Hippocampal formation (tissue), 2 donors: ENCODE data around the gene VIL1.

Source experiments
- DNase-seq, 2 donors: peaks; one replicate each; lab custom pipeline; 2025; lab: John Stamatoyannopoulos, UW

The VIL1 gene

GRCh38 chr2:218438596-218438995, 19.7 kb downstream of the VIL1 start:
- peak in 1 of 2 donors; percentile 2 for DNase-seq

DNA sequence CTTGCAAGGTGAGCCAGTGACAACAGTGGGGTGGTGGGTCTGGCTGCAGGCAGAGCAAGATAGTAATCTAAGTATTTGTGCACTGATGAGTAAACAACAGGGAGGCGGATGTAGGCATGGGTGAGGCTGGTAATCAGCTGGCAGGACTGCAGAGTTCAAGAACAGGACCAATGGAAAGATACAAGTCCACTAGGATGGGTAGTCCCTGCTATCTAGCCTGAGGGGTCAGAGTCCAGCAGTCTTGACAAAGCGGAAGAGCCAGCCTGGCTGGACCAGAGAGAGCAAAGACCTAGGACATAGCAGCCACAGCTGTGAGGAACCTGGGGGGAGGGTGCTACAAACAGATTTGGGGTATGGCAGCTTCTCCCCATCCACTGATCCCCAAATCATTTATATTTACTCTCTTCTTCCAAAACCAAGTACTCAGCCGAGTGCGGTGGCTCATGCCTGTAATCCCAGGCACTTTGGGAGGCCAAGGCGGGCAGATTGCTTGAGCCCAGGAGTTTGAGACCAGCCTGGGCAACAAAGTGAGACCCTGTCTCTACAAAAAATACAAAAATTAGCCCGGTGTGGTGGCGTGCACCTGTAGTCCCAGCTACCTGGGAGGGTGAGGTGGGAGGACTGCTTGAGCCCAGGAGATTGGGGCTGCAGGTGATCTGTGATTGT, 25.9 kb downstream of the VIL1 start:
- DNase-seq, result no peak

DNA sequence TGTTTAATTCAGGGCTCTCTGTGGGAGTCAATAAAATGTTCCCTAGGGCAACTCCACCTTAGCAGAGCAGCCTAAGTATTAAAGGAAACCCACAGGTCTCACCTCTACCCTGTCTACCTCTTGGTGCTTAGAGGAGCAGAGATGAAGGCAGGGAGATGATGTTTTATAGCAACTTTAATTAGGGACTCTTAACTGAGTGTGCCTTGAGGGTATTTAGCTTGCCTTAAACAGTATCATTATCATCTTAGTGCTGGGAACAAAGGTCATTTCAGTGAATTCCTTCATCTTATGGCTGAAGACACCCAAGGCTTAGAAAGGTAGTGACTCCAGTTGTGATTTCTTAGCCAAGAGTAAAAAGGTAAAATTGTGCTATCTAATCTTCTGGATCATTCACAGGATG, 26.7 kb downstream of the VIL1 start:
- no peak for DNase-seq

DNA sequence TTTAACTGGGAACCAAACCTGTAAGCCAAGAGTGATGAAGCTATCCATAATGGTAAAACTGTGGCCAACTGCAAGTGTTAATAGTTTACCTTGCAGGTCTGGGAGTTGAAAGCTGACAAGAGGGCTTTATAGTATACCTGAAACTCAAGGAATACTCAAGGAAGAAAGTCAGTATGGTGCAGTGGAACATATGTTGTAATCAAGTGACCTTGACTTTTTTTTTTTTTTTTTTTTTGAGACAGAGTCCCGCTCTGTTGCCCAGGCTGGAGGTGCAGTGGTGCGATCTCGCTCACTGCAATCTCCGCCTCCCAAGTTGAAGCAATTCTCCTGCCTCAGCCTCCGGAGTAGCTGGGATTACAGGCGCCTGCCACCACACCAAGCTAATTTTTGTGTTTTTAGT, 27.6 kb downstream of the VIL1 start:
- DNase-seq, result no peak

GRCh38 chr2:218447072-218447471, 28.1 kb downstream of the VIL1 start:
- no peak for DNase-seq

GRCh38 chr2:218448934-218449333, 30.0 kb downstream of the VIL1 start:
- no peak for DNase-seq

DNA sequence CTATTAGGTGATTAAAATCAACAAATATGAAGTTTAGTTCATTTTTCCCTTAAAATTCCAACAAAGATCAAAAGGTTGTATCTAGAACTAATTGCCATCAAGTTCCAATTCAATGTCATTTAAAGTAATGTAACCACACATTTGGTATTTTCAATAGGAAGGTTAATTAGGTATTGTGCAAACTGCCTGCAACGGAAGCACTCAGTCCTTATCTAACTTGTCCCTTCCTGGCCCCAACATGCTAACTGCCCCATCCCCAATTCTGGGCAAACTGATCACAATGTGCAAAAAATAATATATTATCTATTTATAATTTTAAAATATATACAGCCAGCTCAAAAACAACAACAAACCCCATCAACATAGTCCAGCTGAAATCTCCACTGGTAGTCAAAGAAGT, 33.2 kb downstream of the VIL1 start:
- no peak for DNase-seq

DNA sequence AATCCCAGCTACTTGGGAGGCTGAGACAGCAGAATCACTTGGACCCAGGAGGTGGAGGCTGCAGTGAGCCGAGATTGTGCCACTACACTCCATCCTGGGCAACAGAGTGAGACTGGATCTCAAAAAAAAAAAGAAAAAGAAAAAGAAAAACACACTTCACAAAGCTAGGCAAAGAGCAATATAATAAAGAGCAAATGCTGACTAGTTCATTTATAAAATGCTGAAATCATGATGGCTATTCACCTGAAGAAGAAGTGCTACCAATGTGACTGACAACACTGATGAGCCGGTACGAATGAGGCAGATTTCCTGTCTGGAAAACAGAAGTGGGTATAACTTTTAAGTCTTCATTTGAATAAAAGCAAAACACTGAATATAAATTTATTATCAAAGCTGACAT, 37.9 kb downstream of the VIL1 start:
- DNase-seq, result no peak

GRCh38 chr2:218458598-218458997, 39.7 kb downstream of the VIL1 start:
- no peak for DNase-seq

DNA sequence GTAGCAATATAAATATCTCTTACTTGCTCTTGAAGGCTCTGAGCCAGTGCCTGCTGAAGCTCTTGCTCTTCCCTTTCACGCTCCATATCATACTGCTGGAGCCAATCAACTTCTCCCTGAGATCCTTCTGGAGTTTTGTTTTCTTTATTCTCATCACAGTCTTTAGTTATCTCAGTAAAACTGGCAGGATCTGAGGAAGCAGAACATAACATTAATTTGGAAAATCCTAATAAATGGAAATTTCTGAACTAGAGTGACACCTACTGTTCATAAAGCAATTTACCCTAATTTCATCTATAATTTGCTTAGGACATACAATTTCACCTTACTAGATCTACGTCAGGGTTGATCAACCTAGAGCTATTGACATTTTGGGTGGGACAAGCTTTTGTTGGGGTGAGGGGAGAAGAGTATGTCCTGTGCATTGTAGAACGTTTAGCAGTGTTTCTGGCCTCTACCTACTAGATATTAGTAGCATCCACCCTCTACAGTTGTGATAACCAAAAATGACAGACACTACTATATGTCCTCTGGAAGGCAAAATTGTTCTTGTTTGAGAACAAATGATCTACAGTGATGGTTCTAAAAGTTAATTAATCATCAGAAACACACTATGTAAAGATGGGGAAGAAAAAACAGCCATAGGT, 47.2 kb downstream of the VIL1 start:
- DNase-seq, result peak in 1 of 2 donors; percentile 22

DNA sequence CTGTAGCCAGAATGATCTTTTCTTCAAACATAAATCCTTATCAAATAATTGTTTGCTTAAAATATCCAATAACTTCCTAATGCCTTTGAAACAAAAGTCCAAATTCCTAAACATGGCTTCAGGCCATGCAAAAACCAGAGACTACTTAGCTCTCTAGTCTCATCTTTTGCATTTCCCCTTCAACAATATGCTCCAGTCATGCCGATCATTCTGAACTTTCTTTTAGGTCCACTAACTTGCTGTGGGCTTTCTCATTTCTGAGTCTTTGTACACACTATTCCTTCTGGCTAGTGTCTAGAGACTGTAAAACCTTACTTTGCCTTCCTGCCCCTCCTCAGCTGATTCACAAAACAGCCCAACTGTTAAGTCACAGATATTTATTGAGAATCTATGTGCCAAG, 51.5 kb downstream of the VIL1 start:
- no peak for DNase-seq

DNA sequence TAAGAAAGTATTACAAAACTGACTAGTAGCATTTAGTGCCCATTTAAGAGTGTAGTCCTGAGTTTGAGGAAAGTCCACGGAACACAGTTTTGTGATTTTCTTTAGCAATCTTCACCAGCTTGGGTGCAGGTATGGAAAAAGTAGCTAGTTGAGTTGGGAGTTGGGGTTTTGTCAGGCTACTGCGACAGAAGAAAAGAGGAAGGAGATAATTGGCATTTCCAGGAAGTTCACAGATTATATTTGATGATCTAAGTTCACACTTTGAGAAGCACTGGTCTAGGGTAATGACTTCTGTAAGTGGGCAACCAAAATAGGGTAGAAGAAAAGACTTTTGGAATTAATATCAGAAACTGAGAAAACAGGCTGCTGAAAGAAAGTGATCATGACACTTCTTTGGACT, 52.1 kb downstream of the VIL1 start:
- DNase-seq, result no peak

- no peak for DNase-seq
Measured at GRCh38 chr2:218471982-218472381, 53.1 kb downstream of the VIL1 start.

- no peak for DNase-seq
Measured at GRCh38 chr2:218472988-218473387, 54.1 kb downstream of the VIL1 start.

- DNase-seq, result no peak
Measured at GRCh38 chr2:218474527-218474926, 55.6 kb downstream of the VIL1 start.

GRCh38 chr2:218476676-218477075, 57.8 kb downstream of the VIL1 start:
- DNase-seq, result no peak

- no peak for DNase-seq
Measured at GRCh38 chr2:218477247-218477646, 58.3 kb downstream of the VIL1 start.

GRCh38 chr2:218478544-218478943, 59.6 kb downstream of the VIL1 start:
- DNase-seq, result no peak

GRCh38 chr2:218479595-218479994, 60.7 kb downstream of the VIL1 start:
- no peak for DNase-seq

GRCh38 chr2:218482651-218483050, 63.7 kb downstream of the VIL1 start:
- no peak for DNase-seq

DNA sequence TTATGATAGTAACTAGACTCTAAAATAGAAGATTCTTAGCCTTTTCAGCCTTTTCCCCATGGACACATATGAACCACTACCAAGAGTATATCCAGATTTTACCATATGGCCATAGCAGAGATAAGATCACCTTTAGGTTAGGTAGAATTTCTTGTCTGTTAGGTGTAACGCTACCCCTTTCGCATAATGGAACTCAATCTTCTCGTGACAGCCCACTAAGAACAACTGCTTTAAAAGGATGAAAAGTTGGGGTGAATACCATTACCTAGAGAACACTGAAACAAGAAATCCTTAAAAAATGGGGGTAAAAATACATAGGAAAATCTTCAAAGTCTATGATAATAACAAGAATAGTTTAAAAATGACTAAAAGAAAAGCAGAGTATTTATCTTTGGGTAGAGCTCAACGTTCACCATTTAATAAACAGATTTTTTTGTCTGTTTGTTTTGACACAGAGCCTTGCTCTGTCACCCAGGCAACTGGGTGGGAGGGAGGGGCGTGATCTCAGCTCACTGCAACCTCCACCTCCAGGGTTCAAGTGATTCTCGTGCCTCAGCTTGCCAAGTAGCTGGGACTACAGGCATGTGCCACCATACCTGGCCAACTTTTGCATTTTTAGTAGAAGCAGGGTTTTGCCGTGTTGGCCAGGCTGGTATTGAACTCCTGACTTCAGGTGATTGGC, 67.2 kb downstream of the VIL1 start:
- no peak for DNase-seq

DNA sequence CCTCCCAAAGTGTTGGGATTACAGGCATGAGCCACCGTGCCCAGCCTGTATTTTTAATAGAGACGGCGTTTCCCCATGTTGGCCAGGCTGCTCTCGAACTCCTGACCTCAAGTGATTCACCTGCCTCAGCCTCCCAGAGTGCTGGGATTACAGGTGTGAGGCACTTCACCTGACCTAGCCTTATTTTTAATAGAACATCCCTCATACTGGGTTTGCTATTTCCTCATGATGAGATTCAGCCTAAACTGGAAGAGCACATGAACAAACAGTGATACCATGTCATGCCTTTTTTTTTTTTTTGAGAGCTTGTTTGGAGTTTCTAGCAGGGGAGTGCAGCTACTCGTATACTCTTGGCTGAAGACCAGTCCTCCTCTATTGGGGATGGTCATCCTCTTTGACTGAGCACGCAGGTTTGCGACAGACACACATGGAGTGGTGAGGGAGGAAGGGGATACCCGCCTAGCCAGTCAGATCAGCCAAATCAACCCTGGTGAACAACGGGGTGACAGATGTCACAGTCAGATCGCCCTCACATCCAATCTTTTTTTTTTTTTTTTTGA, 81.7 kb downstream of the VIL1 start:
- DNase-seq, result no peak

DNA sequence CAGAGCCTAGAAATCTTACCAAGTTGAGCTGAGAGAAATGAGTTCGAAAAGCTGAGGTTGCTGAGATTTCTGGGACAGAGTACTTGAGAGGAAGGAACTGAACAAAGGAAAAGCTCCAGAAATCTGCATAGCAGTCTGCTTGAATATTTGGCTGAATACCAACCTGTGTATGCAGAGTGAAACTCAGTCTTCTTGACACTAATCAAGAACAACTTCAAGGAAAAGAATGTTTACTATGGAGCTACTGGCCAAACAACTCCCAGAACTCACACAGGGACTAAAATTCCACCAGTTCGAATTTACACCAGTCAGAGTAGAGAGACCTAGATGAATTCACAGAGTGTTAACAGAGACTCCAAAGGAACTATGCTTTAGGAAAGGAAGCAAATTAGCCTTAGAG, 82.7 kb downstream of the VIL1 start:
- DNase-seq, result no peak
